GM19240 (cell line): ENCODE data around the gene ANG.

ENCODE experiments used
- DNase-seq: peaks from one replicate; pipeline ENCODE4 v3.0.0; 2011; ENCODE audit warnings: low spot score; ENCODE audit not compliant: insufficient read length

Gene ANG

DNA sequence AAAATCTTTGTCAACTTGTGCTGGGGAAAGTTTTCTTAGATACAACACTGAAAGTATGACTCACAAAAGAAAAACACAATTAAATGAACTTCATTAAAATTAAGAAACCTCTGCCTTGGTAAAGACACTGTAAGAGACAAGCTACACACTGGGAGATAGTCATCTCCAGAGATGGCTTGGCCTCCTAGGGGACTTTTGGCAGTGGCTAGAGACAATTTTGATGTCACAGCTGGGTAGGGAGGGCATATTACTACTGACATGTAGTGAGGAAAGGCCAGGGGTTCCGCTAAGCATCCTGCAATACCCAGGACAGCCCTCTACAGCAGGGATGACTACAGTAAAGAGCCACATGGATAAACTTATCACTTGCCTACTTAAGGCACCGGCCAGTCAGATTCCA is 12.9 kb upstream of the ANG start:
- DNase-seq: no peak

DNA sequence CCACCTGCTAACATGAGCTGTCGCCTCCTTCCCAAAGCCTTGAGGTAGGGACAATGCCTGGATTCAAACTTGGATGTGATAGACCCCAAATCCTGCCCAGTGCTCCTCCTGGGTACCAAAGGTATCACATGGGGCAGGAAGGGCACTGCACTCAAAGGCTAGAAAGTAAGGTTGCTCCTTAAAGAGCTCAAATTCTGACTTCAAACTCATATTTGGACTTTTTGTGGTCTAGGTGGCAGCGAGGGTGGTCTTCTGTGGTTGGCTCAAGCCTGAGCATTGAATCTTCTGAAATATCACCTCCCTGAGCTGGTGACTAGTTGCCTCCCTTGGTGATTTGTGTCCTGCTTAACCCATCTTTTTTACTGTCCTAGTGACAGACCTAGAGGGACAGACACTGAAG is 12.5 kb upstream of the ANG start:
- no peak for DNase-seq

- DNase-seq: no peak
Observed at GRCh38 chr14:20679907-20680306, 8.7 kb upstream of the ANG start.

DNA sequence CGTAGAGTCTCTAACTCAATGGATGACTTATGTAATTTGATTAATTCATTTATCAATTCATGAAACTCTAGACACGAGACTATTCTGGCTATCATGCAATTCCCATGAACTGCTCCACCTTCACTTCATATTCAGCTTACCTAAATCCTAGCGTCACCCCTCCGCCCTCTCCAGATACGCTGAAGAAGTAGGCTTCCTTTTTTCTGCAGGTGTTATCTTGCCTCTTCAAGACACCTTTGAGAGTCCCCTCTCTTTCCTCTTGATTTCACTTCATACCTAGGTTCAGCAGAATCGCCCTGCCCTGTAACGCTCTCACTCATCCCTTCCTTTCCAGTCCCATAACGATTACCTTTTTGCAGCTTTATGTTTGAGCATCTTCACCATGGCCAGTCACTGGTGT is 8.2 kb upstream of the ANG start:
- DNase-seq: no peak

DNA sequence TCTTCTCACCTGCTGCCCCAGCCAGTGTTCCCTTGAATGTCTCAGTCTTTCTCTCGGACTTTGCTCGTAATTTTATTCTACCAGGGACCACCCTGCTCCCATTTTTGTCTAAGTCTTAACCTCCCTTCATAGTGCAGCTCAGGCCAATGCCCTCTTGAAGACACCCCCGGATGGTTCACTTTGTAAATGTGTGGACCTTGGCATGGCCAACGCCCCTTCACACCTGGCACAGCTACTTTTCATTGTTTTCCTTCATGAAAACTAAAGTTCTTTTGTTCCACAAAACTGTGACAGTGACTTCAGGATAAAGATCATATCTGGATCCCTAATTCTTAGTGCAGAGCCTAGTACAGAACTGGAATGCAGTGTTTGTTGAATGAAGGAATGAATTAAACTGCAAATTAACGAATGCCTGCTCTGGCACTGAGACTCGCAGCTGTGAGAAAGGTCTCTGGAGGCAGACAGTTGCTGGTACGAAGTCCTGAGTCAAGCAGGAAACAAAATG is 7.7 kb upstream of the ANG start:
- DNase-seq: no peak

GRCh38 chr14:20681348-20682126 is 7.0 kb upstream of the ANG start:
- no peak for DNase-seq

GRCh38 chr14:20682127-20682434 is 6.5 kb upstream of the ANG start:
- DNase-seq: no peak

DNA sequence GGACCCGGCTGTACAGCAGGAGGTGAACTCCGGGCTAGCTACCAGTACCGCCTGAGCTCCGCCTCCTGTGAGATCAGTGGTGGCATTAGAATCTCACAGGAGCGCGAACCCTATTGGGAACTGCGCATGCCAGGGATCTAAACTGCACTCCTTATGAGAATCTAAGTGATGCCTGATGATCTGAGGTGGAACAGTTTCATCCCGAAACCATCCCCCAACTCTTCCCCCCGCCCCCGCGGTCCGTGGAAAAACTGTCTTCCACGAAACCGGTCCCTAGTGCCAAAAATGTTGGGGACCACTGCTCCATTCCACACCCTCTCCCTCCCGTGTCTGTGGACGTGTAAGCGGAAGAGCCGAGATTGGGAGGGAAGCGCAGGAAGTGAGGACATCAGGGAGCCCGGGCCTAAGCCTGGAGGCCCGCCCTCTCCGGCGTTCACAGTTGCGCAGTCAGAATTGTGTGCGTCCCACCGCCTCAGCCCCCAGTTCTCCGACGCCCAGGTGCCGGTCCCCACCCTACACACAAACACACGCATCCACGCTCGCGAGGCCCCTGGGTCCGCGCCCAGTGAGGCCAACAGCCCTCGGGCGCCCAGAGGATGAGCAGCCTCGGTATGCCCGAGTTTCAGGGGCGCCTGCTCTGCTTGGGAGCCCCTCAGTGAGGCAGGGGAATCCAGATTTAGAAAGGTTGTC is 6.0 kb upstream of the ANG start:
- no peak for DNase-seq

- no peak for DNase-seq
Observed at GRCh38 chr14:20683125-20683890, 5.3 kb upstream of the ANG start.

DNA sequence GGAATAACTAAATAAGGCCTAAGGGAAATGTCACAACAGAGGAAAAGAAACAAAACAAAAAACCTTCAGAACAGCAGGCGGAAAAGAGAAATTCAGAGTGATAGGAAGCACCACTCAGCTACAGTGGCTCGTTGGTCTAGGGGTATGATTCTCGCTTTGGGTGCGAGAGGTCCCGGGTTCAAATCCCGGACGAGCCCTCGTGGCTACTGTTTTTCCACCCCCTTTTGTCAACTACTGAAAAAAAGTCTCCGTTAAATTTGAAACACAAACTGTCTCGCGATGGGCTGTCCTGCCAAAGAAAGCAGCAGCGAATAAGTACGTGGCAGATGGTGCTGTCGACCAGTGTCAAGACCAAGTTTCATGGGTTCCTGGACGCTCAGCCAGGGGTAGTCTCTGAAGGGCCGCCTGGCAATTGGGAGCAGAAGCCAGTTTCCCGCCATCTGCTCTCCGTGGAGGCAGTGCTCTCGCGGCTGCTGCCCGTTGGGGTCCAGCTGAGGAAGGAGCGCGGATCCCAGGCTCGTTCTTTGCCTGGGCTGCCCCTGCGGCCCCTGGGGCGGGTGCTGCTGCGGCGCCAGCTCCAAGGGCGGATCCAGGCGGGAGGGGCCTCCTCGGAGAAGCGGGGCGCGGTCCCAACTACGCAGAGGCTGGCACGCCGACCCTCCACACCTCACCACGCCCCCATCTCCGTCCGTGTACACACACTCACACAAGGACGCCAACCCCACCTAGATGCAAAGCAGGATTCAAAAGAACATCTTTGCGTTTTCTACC is 4.5 kb upstream of the ANG start, which contains the start of gene RNASE4:
Gene RNASE4 (plus strand): TSS at position 670 of the 771 bp plus-strand sequence. CDS start 14,812 bp downstream, outside the sequence.
- no peak for DNase-seq

DNA sequence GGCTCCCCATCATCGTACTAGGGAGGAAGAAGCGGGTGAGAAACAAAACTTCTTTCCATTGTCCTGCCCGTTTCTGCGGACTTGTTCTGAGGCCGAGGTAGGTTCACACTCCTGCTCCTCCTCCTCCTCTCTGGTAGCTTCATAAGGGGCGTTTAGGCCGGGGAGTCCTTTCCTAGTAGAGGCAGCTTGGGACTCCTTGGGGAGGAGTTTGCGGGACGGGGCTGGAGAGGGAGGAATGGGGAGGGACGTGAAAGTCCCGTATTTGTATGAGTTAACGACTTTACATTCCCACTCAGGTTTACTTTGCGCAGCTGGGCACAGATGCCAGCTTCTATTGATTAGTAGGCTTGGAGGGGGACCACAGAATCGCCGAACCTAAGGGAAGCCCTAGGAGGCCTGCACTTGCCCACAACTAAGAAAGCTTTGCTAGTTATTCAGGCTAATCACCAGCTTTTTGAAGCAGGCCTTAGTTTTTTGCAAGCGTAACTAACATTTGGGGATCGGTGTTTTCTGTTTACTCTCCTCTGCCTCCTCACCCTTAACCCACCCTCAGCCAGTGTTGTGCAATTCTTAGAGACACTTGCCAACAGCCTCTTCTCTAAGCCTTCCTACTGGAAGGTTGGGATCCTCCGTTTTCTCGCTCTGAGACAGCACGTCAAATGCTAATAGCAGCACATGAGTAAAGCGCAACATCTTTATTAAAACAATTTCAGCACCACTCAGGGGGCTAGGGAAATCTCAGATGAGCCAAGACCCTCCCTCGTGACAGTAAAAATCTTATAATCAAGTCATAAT is 3.7 kb upstream of the ANG start:
- no peak for DNase-seq

GRCh38 chr14:20686386-20687143 is 2.0 kb upstream of the ANG start:
- no peak for DNase-seq

GRCh38 chr14:20687362-20688166 is 1.0 kb upstream of the ANG start:
- DNase-seq: no peak

DNA sequence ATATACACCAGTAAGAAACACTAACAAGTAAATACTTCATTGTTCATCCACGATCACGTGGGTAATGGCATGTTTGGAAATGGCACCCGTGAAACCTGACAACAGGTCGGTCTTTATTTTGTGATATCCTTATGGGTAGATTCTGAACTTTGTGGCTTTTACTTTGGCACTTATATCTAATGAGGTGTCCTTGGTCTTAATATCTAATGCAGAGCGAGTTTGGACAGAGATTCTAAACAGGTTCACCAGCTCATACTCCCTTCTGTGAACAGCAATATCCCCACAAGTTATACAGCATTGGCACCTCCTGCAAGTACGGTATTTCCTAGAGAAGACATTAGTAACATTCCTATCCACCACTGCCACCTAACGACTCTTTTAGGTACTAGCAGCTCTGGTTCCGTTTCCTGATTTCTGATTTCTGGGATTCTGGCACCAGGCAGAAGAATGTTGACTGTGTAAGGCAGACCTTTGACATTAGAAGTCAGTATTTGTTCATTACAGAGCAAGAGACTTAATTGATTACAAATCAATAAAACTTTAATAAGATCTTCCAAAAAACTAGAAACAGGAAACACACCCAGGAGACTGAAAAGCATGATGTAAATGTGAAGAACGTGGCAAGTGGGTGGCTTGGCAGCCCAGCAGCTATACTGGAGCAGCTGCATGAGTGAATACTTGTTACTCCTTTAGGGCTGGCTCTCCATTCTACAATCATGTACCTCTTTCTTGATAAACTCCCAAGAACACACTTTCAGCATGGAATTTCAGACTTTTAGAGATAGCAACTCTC is 2.5 kb downstream of the ANG start:
- no peak for DNase-seq

GRCh38 chr14:20692116-20692751 is 3.7 kb downstream of the ANG start:
- no peak for DNase-seq

DNA sequence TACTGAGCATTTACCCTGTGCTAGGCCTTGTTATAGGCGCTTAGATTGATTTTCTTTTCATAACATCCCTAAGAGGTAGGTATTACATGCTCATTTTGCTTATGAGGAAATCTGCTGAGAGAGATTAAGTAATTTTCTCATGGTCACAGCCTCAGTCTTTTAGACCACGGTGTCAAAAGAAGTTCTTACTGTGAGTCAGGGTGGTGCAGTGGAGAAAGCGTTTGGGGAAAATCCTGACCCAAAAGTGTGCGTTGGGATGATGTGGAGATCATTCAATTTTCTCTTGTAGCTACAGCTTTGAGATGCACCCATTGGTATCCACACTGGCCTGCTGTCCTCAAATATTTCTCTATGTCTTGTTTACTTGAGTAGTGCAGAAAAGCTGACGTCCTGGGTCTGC is 8.2 kb downstream of the ANG start:
- no peak for DNase-seq

- DNase-seq: no peak
Observed at GRCh38 chr14:20697273-20698017, 8.9 kb downstream of the ANG start.
